Mesendoderm (in vitro differentiated cells): Measurements from ENCODE around the gene VPS54.
"Not testable (repeated sequence)": the region's sequence is repeated elsewhere in the genome, so short reads cannot be mapped to it uniquely, and the experiment has no call there.

ENCODE experiments used
- DNase-seq: peaks from one replicate; pipeline ENCODE4 v3.0.0; 2013
- H2AK5ac ChIP-seq: 2 replicates; pipeline ENCODE4 v1.6.1; 2013; ENCODE audit warnings: low read length, inconsistent platforms
- H2BK120ac ChIP-seq: 2 replicates; pipeline ENCODE4 v1.6.1; 2013; ENCODE audit warnings: low read depth, mild to moderate bottlenecking, low read length, moderate library complexity, mixed read lengths
- H2BK15ac ChIP-seq: replicated peaks from 2 replicates; pipeline ENCODE4 v1.6.1; 2013; ENCODE audit warnings: low read depth, mild to moderate bottlenecking, moderate library complexity
- H2BK5ac ChIP-seq: 2 replicates; pipeline ENCODE4 v1.6.1; 2013; ENCODE audit warnings: low read length, inconsistent platforms
- H3K18ac ChIP-seq: 2 replicates; pipeline ENCODE4 v1.6.1; 2013; ENCODE audit warnings: mild to moderate bottlenecking, low read length, mixed read lengths
- H3K23ac ChIP-seq: one replicate; pipeline ENCODE4 v1.6.1; 2013; ENCODE audit warnings: low read length
- H3K27ac ChIP-seq: 2 replicates; pipeline ENCODE4 v1.5.1; 2013; ENCODE audit warnings: low read depth, mild to moderate bottlenecking, inconsistent platforms, low read length, moderate library complexity
- H3K27me3 ChIP-seq: 2 replicates; pipeline ENCODE4 v1.6.1; 2013; ENCODE audit warnings: low read length, control low read depth, mild to moderate bottlenecking, inconsistent platforms; ENCODE audit not compliant: insufficient read depth, poor library complexity
- H3K36me3 ChIP-seq: 2 replicates; pipeline ENCODE4 v1.6.1; 2013; ENCODE audit warnings: low read length, inconsistent platforms; ENCODE audit not compliant: control insufficient read depth, insufficient read depth
- H3K4ac ChIP-seq: one replicate; pipeline ENCODE4 v1.6.1; 2013; ENCODE audit warnings: low read depth, mild to moderate bottlenecking, low read length, moderate library complexity
- H3K4me1 ChIP-seq: 2 replicates; pipeline ENCODE4 v1.6.1; 2013; ENCODE audit warnings: low read depth, low read length, inconsistent platforms; ENCODE audit not compliant: control insufficient read depth
- H3K4me2 ChIP-seq: 2 replicates; pipeline ENCODE4 v1.6.1; 2013; ENCODE audit warnings: low read length
- H3K4me3 ChIP-seq: 2 replicates; pipeline ENCODE4 v1.5.1; 2013; ENCODE audit warnings: mild to moderate bottlenecking, low read length
- H3K56ac ChIP-seq: one replicate; pipeline ENCODE4 v1.6.1; 2013; ENCODE audit warnings: low read length
- H3K79me1 ChIP-seq: 2 replicates; pipeline ENCODE4 v1.6.1; 2013; ENCODE audit warnings: low read length, inconsistent platforms
- H3K79me2 ChIP-seq: 2 replicates; pipeline ENCODE4 v1.6.1; 2013; ENCODE audit warnings: mild to moderate bottlenecking, low read length; ENCODE audit not compliant: control insufficient read depth, insufficient read depth
- H3K9ac ChIP-seq: 2 replicates; pipeline ENCODE4 v1.6.1; 2013; ENCODE audit warnings: low read length, inconsistent platforms
- H4K5ac ChIP-seq: one replicate; pipeline ENCODE4 v1.6.1; 2013; ENCODE audit warnings: low read length
- H4K8ac ChIP-seq: one replicate; pipeline ENCODE4 v1.6.1; 2013; ENCODE audit warnings: low read depth, mild to moderate bottlenecking, control low read depth, low read length, moderate library complexity
- WGBS: extraction: QIAGEN DNeasy Blood & Tissue Kit; methylation state at CpG from one replicate; pipeline ENCODE4 v1.1.7; 2013; ENCODE audit warnings: low lambda C conversion rate, missing lambda C conversion rate; ENCODE audit not compliant: insufficient coverage; ENCODE audit errors: extremely low coverage; 5-methylcytosine and 5-hydroxymethylcytosine counted together

Gene VPS54

GRCh38 chr2:64003239-64003638 lies 16.0 kb downstream of the VPS54 start:
- Histone ChIP-seq H3K79me2 (no peaks in the 10 kb centered on the region), H3K56ac (no peak overlapping the region), H2AK5ac (no peak overlapping the region), H3K4me3 (no peak overlapping the region), H4K8ac (no peak overlapping the region), H3K9ac (no peak overlapping the region), H3K27me3 (no peaks in the 10 kb centered on the region), H3K4me2 (no peak overlapping the region), H3K79me1 (peaks cover 9% of the 10 kb centered on the region), H3K4me1 (no peaks in the 10 kb centered on the region), H4K5ac (no peak overlapping the region), H2BK15ac (no peak overlapping the region), H2BK5ac (no peak overlapping the region), H3K18ac (no peak overlapping the region), H3K36me3 (no peaks in the 10 kb centered on the region), H3K23ac (no peak overlapping the region), H2BK120ac (no peak overlapping the region), H3K4ac (no peak overlapping the region), H3K27ac (no peak overlapping the region)
- no peak for DNase-seq

GRCh38 chr2:64001382-64002101 lies 17.7 kb downstream of the VPS54 start:
- Histone ChIP-seq H3K27me3 (no peaks in the 10 kb centered on the region), H3K23ac (no peak overlapping the region), H2AK5ac (no peak overlapping the region), H3K79me2 (no peaks in the 10 kb centered on the region), H3K56ac (no peak overlapping the region), H3K9ac (no peak overlapping the region), H3K4me2 (no peak overlapping the region), H3K27ac (no peak overlapping the region), H4K8ac (no peak overlapping the region), H3K4ac (no peak overlapping the region), H3K79me1 (peaks cover 9% of the 10 kb centered on the region), H2BK5ac (no peak overlapping the region), H4K5ac (no peak overlapping the region), H3K4me1 (no peaks in the 10 kb centered on the region), H3K4me3 (no peak overlapping the region), H2BK15ac (no peak overlapping the region), H2BK120ac (no peak overlapping the region), H3K36me3 (no peaks in the 10 kb centered on the region), H3K18ac (no peak overlapping the region)
- no peak for DNase-seq
- WGBS: no CpG with 5 or more reads among the region's 5 CpGs

DNA sequence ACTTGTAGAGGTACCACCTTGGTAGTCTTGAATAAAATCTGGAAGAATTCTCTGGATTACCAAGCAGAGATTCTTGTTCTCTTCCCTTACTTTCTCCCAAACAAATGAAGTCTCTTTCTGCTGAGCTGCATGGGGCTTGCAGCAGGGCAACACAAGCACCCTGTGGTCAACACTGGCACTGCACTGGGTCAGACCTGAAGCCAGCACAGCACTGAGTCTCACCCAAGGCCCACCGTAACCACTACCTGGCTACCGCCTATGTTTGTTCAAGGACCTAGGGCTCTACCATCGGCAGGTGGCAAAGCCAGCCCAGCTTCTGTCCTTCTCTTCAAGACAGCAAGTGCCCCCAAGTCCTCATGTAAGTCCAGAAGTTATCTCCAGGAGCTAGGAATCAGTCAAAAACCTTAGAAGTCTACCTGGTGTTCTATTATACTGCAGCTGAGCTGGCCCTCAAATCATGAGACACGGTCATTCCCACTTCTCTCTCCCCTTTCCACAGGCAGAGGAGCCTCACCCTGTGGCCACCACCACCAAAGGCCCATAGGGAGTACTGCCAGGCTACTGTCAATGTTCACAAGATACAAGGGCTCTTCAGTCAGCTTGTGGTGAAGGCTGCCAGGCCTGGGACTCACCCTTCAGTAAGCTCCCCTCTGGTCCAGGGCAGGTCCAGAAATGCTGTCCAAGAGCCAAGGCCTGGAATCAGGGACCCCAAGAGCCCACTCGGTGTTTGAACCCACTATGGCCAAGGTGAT lies 18.4 kb downstream of the VPS54 start:
- Histone ChIP-seq H3K27ac (no peak overlapping the region), H3K79me1 (peaks cover 9% of the 10 kb centered on the region), H3K36me3 (no peaks in the 10 kb centered on the region), H3K4me3 (no peak overlapping the region), H2BK5ac (no peak overlapping the region), H3K18ac (no peak overlapping the region), H4K5ac (no peak overlapping the region), H2BK120ac (no peak overlapping the region), H3K23ac (no peak overlapping the region), H3K27me3 (no peaks in the 10 kb centered on the region), H3K56ac (no peak overlapping the region), H3K4ac (no peak overlapping the region), H2BK15ac (no peak overlapping the region), H4K8ac (no peak overlapping the region), H3K4me2 (no peak overlapping the region), H3K4me1 (no peaks in the 10 kb centered on the region), H3K79me2 (no peaks in the 10 kb centered on the region), H2AK5ac (no peak overlapping the region), H3K9ac (no peak overlapping the region)
- no CpG with 5 or more reads among the region's 5 CpGs for WGBS
- peak; percentile 47 for DNase-seq

GRCh38 chr2:63999049-63999448 lies 20.2 kb downstream of the VPS54 start:
- Histone ChIP-seq H3K4ac (no peak overlapping the region), H3K27me3 (no peaks in the 10 kb centered on the region), H2BK5ac (no peak overlapping the region), H3K27ac (no peak overlapping the region), H3K4me1 (no peaks in the 10 kb centered on the region), H2AK5ac (no peak overlapping the region), H3K9ac (no peak overlapping the region), H3K36me3 (no peaks in the 10 kb centered on the region), H3K79me1 (peaks cover 9% of the 10 kb centered on the region), H2BK120ac (no peak overlapping the region), H3K4me2 (no peak overlapping the region), H2BK15ac (no peak overlapping the region), H3K79me2 (no peaks in the 10 kb centered on the region), H3K18ac (no peak overlapping the region), H4K5ac (no peak overlapping the region), H3K56ac (no peak overlapping the region), H3K4me3 (no peak overlapping the region), H3K23ac (no peak overlapping the region), H4K8ac (no peak overlapping the region)
- no CpG with 5 or more reads among the region's 2 CpGs for WGBS
- no peak for DNase-seq

GRCh38 chr2:63996582-63997198 lies 22.5 kb downstream of the VPS54 start:
- DNase-seq: not testable (repeated sequence)

More at GRCh38 chr2:63996582-63997198, 22.5 kb downstream of the VPS54 start:
- not testable (repeated sequence) for H2BK5ac ChIP-seq, H3K56ac ChIP-seq, H3K23ac ChIP-seq, H3K9ac ChIP-seq, H3K36me3 ChIP-seq, H4K5ac ChIP-seq, H2BK15ac ChIP-seq, H3K18ac ChIP-seq, H3K27me3 ChIP-seq, H3K79me2 ChIP-seq, H3K4me2 ChIP-seq, H3K79me1 ChIP-seq, H3K4ac ChIP-seq, H3K27ac ChIP-seq, H2BK120ac ChIP-seq, H3K4me1 ChIP-seq, H3K4me3 ChIP-seq, H4K8ac ChIP-seq, H2AK5ac ChIP-seq
- no CpG with 5 or more reads among the region's 10 CpGs for WGBS
